OCI-LY7 (cell line): ENCODE data around the gene SLC25A25. TPM values are rescaled to one million over a fixed set of nuclear protein-coding genes. Genes with fewer than 3 reads are reported as not detected.

Source experiments
- BruUV-seq: library from RNA; stranded (reverse); fragments of 400-500 nt; replicated peaks from 2 replicates; lab custom pipeline; 2021; lab: Mats Ljungman, UMichigan
- CTCF ChIA-PET: fragments of 300-600 bp; sonication (Branson Sonifier 250); formaldehyde crosslinking; loops from one replicate; lab custom pipeline; 2022; ENCODE audit warnings: antibody characterized with exemption; ENCODE audit not compliant: unreplicated experiment; lab: Charles Lee
- POLR2A ChIA-PET: fragments of 300-600 bp; sonication (Branson Sonifier 250); formaldehyde crosslinking; loops from one replicate; lab custom pipeline; 2022; ENCODE audit warnings: antibody characterized with exemption; lab: Charles Lee
- DNase-seq: peaks from one replicate; pipeline ENCODE4 v3.0.0-alpha.2; 2015; ENCODE audit warnings: low spot score
- H2AFZ ChIP-seq: fragments of 200-600 bp; sonication (generic), shearing (Covaris generic); 2 replicates; pipeline ENCODE4 v1.6.1; 2014; ENCODE audit warnings: mild to moderate bottlenecking, antibody characterized with exemption, low read length, moderate library complexity
- H3K27ac ChIP-seq: fragments of 200-600 bp; sonication (generic); 2 replicates; pipeline ENCODE4 v1.5.1; 2014; ENCODE audit warnings: mixed run types, low read depth, mild to moderate bottlenecking, moderate library complexity, low read length, inconsistent platforms; ENCODE audit not compliant: poor library complexity, severe bottlenecking
- H3K36me3 ChIP-seq: fragments of 200-600 bp; sonication (generic); 2 replicates; pipeline ENCODE4 v1.6.1; 2014; ENCODE audit warnings: mild to moderate bottlenecking, antibody characterized with exemption, low read length, moderate library complexity, mixed read lengths; ENCODE audit not compliant: insufficient read depth
- H3K4me1 ChIP-seq: fragments of 200-600 bp; sonication (generic); 2 replicates; pipeline ENCODE4 v1.5.1; 2014; ENCODE audit warnings: mild to moderate bottlenecking, low read length; ENCODE audit not compliant: insufficient read depth, poor library complexity, severe bottlenecking
- H3K4me2 ChIP-seq: fragments of 200-600 bp; sonication (generic); 2 replicates; pipeline ENCODE4 v1.6.1; 2014; ENCODE audit warnings: mild to moderate bottlenecking, low read length
- H3K4me3 ChIP-seq: fragments of 200-600 bp; sonication (generic); 2 replicates; pipeline ENCODE4 v1.5.1; 2014; ENCODE audit warnings: mild to moderate bottlenecking, low read depth, low read length; ENCODE audit not compliant: poor library complexity, severe bottlenecking
- H3K79me2 ChIP-seq: fragments of 200-600 bp; sonication (generic); 2 replicates; pipeline ENCODE4 v1.6.1; 2016; ENCODE audit warnings: low read depth, mild to moderate bottlenecking, low read length, moderate library complexity, mixed read lengths; ENCODE audit not compliant: insufficient read depth
- H3K9me2 ChIP-seq: fragments of 200-600 bp; sonication (generic); 2 replicates; pipeline ENCODE4 v1.6.1; 2016; ENCODE audit warnings: mild to moderate bottlenecking, low read length, mixed read lengths; ENCODE audit not compliant: insufficient read depth
- H3K9me3 ChIP-seq: fragments of 200-600 bp; sonication (generic); 2 replicates; pipeline ENCODE4 v1.6.1; 2014; ENCODE audit warnings: mild to moderate bottlenecking, mixed run types, low read length, mixed read lengths
- H4K20me1 ChIP-seq: fragments of 200-600 bp; sonication (generic); 2 replicates; pipeline ENCODE4 v1.6.1; 2014; ENCODE audit warnings: mild to moderate bottlenecking, antibody characterized with exemption, low read length, moderate library complexity, mixed read lengths; ENCODE audit not compliant: insufficient read depth
- CTCF ChIP-seq: fragments of 200-600 bp; sonication (generic); conservative IDR thresholded peaks from 2 replicates; pipeline ENCODE4 v1.5.1; 2014; ENCODE audit warnings: mild to moderate bottlenecking, antibody characterized with exemption, low read length, moderate library complexity, mixed read lengths
- EZH2phosphoT487 ChIP-seq: fragments of 200-600 bp; sonication (generic); IDR thresholded peaks from 2 replicates; pipeline ENCODE4 v1.6.1; 2018; ENCODE audit warnings: low read depth, borderline replicate concordance, mild to moderate bottlenecking, mixed run types, antibody characterized with exemption, low read length, moderate library complexity, mixed read lengths
- intact Hi-C: fragments of 100-400 bp; cut with micrococcal nuclease; formaldehyde crosslinking; loops from one replicate; pipeline ENCODE4 v1.10.0; 2022; ENCODE audit not compliant: unreplicated experiment
- total RNA-seq, 2 experiments: library from RNA; depleted of rRNA in 1 of 2; stranded (reverse); fragments of >200 nt in 1 of 2; shearing (Covaris generic) in 1 of 2; gene quantifications; 2 replicates each; pipeline ENCODE4 v1.2.3, GENCODE V29; 2014 to 2022

SLC25A25 gene
- total RNA-seq, 2 experiments from 2014 or later, result 17.6 to 21.4 TPM

- H3K4me1 ChIP-seq, result peaks cover 17% of the 10 kb centered on the region
- no peak for DNase-seq
- no TSS peak for BruUV-seq
- POLR2A ChIA-PET, result no interaction called here
- TF ChIP-seq CTCF (no peak), EZH2phosphoT487 (no peak)
- no peak overlapping the region for H2AFZ ChIP-seq
- H3K4me3 ChIP-seq, result no peak overlapping the region
- H3K79me2 ChIP-seq, result peaks cover 21% of the 10 kb centered on the region
- no peak overlapping the region for H3K4me2 ChIP-seq
- H3K9me3 ChIP-seq, result no peaks in the 10 kb centered on the region
- peaks cover 61% of the 10 kb centered on the region for H3K36me3 ChIP-seq
- intact Hi-C loops, result no loop called here
- CTCF ChIA-PET, result no interaction called here
- no peak overlapping the region for H3K27ac ChIP-seq
- H4K20me1 ChIP-seq, result 0 out of 2 replicates have a peak, but pooled peaks cover 7% of the 10 kb centered on the region
- H3K9me2 ChIP-seq, result no peaks in the 10 kb centered on the region
Measured at GRCh38 chr9:128121924-128122808, 54.1 kb downstream of the SLC25A25 start.

DNA sequence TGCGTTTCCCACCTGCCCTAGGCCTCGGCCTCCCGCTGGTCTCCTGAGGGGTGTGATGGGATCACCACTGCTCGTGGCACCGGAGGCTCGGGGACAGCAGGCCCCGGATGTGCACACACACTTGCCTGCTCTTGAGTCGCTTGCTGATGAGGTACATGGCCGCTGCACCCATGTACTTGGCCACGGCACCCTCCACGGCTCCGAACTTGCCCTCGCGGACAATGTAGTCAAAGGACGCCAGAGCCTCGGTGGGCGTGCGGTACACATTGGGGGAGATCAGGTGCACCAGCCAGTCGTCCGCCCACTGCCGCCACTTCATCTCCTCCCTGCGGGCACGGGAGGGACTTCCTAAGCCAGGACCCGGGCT lies 54.8 kb downstream of the SLC25A25 start:
- DNase-seq, result no peak
- no peak overlapping the region for H2AFZ ChIP-seq
- peaks cover 17% of the 10 kb centered on the region for H3K4me1 ChIP-seq
- H4K20me1 ChIP-seq, result 0 out of 2 replicates have a peak, but pooled peaks cover 7% of the 10 kb centered on the region
- intact Hi-C loops, result no loop called here
- H3K4me3 ChIP-seq, result no peak overlapping the region
- peaks cover 24% of the 10 kb centered on the region for H3K79me2 ChIP-seq
- CTCF ChIA-PET, result no interaction called here
- no peak overlapping the region for H3K27ac ChIP-seq
- no peaks in the 10 kb centered on the region for H3K9me2 ChIP-seq
- no peak overlapping the region for H3K4me2 ChIP-seq
- peaks cover 55% of the 10 kb centered on the region for H3K36me3 ChIP-seq
- TF ChIP-seq EZH2phosphoT487, result no peak
- TF ChIP-seq CTCF, result no peak
- BruUV-seq, result no TSS peak
- no peaks in the 10 kb centered on the region for H3K9me3 ChIP-seq
- POLR2A ChIA-PET, result no interaction called here
